ENCODE measurements around the gene E4F1. TPM values are rescaled to one million over a fixed set of nuclear protein-coding genes. Genes with fewer than 3 reads are reported as not detected.

The E4F1 gene
- total RNA-seq, 1 donor from 2014 or later, result 12.5 TPM

GRCh38 chr16:2210386-2211365, 12.7 kb upstream of the E4F1 start, which contains the start of gene BRICD5:
BRICD5 (minus strand) TSS chr16:2210863; CDS start chr16:2210833, 30 bp downstream.
- Histone ChIP-seq H3K4me1 (ENCODE audit: control insufficient read depth in 3 of 3, insufficient read depth in 3 of 3, low read length in 3 of 3) (peaks cover 58 to 74% (median 63%) of the 10 kb centered on the region in 3 donors), H3K36me3 (ENCODE audit: control insufficient read depth in 3 of 3, insufficient read depth in 3 of 3, low read length in 3 of 3) (peaks cover 27 to 35% (median 28%) of the 10 kb centered on the region in 3 donors), H3K9ac (ENCODE audit: low read depth in 1 of 3, low read length in 3 of 3) (peak within 1 kb of the TSS; percentile 23 to 98 (median 82)), H3K27me3 (ENCODE audit: control insufficient read depth in 3 of 3, insufficient read depth in 3 of 3, low read length in 3 of 3) (no peaks in the 10 kb centered on the region), H3K4me3 (ENCODE audit: low read length in 3 of 3) (peak within 1 kb of the TSS in 2 of 3 donors; percentile 45 to 48), H3K27ac (ENCODE audit: low read depth, low read length) (peak within 1 kb of the TSS; percentile 75), H3K9me3 (ENCODE audit: control insufficient read depth in 3 of 3, low read length in 3 of 3) (no peaks in the 10 kb centered on the region)

DNA sequence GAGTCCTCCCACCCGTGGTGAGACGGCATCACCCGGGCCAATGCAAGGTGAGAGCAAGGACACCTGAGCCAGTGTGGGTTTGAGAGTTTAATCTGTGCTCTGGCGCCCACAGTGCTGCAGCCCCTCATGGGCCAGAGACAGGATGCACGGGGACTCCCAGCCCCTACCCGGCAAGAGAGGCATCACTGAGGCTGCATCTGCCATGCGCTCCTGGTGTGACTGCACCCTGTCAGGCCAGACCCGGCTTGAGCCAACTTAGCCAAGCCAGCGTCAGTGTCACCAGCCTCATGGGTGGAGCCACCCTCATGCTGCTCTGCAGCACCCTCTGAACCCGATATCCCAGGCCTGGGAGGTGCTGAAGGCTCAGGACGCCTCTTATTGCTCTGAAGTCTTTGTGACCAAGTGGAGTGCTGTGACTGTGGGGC, 11.5 kb upstream of the E4F1 start:
- Histone ChIP-seq H3K4me3 (ENCODE audit: low read length in 3 of 3) (peak overlapping the region; percentile 45 to 54 (median 48)), H3K9me3 (ENCODE audit: control insufficient read depth in 3 of 3, low read length in 3 of 3) (no peaks in the 10 kb centered on the region), H3K36me3 (ENCODE audit: control insufficient read depth in 3 of 3, insufficient read depth in 3 of 3, low read length in 3 of 3) (peaks cover 25 to 31% (median 26%) of the 10 kb centered on the region in 3 donors), H3K27me3 (ENCODE audit: control insufficient read depth in 3 of 3, insufficient read depth in 3 of 3, low read length in 3 of 3) (no peaks in the 10 kb centered on the region), H3K27ac (ENCODE audit: low read depth, low read length) (peak overlapping the region; percentile 75), H3K4me1 (ENCODE audit: control insufficient read depth in 3 of 3, insufficient read depth in 3 of 3, low read length in 3 of 3) (peaks cover 47 to 64% (median 51%) of the 10 kb centered on the region in 3 donors), H3K9ac (ENCODE audit: low read depth in 1 of 3, low read length in 3 of 3) (peak overlapping the region; percentile 38 to 98 (median 82))

DNA sequence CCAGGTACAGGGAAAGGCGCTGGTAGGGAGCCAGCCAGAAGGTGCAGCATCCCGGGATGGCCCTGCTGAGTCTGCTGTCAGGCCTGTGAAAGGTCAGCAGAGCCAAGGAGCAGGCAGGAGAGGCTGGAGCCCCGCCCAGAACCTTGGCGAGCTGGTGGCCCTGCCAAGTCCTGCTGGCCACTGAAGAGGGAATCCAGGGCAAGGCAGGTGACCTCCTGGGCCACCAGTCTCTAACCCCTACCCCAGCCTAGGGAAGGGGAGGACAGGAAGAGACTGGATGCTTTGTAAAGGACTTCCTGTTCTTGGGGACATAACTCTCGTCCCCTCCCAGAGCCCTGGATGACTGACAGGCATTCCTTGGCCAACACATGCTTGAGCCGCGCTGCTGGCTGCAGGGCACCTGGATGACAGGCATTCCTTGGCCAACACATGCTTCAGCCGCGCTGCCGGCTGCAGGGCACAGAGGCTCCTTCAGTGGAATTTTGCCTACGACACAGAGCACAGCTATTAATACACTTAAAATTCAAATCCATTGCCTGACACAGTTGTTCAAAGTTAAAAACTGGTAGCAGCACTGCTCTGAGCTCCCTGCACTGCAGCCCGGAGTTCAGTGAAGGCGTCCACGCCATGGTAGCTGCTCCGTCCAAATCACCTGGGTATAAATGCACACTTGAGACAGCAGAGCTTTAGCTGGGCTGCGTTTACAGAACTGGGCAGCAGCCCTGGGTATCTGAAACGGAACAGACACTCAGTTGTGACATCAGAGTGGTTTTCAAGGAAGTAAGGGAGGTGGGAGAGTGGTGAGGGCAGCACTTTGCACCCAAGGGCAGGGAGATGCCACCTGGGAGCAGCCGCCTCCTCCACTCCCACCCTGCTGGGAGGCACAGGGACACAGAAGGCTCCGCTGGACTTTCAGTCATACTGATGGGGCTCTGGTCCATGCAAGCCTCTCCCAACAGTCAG, 10.7 kb upstream of the E4F1 start:
- Histone ChIP-seq H3K36me3 (ENCODE audit: control insufficient read depth in 3 of 3, insufficient read depth in 3 of 3, low read length in 3 of 3) (peaks cover 19 to 24% (median 19%) of the 10 kb centered on the region in 3 donors), H3K9ac (ENCODE audit: low read depth in 1 of 3, low read length in 3 of 3) (peak overlapping the region; percentile 73 to 98 (median 92)), H3K27ac (ENCODE audit: low read depth, low read length) (peak overlapping the region; percentile 77), H3K4me3 (ENCODE audit: low read length in 3 of 3) (peak overlapping the region; percentile 86 to 91 (median 87)), H3K4me1 (ENCODE audit: control insufficient read depth in 3 of 3, insufficient read depth in 3 of 3, low read length in 3 of 3) (peaks cover 40 to 57% (median 50%) of the 10 kb centered on the region in 3 donors), H3K27me3 (ENCODE audit: control insufficient read depth in 3 of 3, insufficient read depth in 3 of 3, low read length in 3 of 3) (no peaks in the 10 kb centered on the region), H3K9me3 (ENCODE audit: control insufficient read depth in 3 of 3, low read length in 3 of 3) (no peaks in the 10 kb centered on the region)

DNA sequence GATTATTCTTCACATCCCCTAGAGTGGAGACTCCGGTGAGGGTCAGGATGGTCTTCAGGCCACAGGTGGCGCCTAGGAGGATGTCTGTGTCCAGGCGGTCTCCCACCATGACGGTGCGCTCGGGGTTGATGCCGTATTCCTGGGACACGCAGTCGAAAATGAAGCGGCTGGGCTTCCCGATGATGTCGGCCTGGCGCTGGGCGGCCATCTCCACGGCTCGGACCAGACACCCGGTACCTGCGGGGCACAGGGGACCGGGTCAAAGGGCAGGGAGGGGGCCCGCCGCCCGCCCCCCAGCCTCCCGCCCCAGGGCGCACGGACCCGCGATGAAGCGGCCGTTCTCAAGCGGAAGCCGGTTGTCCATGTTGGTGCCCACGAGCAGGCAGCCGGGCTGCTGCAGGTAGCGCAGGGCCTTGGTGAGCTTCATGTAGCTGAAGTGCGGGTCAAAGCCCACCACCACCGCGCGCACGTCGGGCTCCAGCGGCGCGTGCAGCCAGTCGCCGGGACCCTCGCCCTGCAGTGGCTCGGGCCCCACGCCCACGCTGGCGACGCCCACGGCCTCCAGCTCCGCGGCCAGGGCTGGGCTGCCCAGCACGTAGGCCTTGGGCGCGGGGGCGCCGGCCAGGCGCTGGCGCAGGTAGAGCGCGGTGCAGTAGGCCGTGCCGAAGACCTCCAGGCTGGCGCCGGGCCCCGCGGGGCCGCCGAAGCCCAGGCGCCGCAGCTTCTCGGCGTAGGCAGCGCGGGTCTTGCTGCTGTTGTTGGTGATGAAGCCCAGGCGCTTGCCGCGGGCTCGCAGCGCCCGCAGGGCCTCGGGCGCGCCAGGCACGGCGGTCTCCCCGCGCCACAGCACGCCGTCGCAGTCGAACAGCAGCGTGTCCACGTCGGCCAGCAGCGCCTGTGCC, 9.3 kb upstream of the E4F1 start:
- H3K4me1 ChIP-seq (ENCODE audit: control insufficient read depth in 3 of 3, insufficient read depth in 3 of 3, low read length in 3 of 3), result peaks cover 39 to 50% (median 45%) of the 10 kb centered on the region in 3 donors
- H3K4me3 ChIP-seq (ENCODE audit: low read length in 3 of 3), result peak overlapping the region; percentile 86 to 91 (median 87)
- peak overlapping the region; percentile 77 for H3K27ac ChIP-seq (ENCODE audit: low read depth, low read length)
- no peaks in the 10 kb centered on the region for H3K27me3 ChIP-seq (ENCODE audit: control insufficient read depth in 3 of 3, insufficient read depth in 3 of 3, low read length in 3 of 3)
- peak overlapping the region; percentile 73 to 98 (median 92) for H3K9ac ChIP-seq (ENCODE audit: low read depth in 1 of 3, low read length in 3 of 3)
- peaks cover 5 to 11% (median 7%) of the 10 kb centered on the region in 3 donors for H3K36me3 ChIP-seq (ENCODE audit: control insufficient read depth in 3 of 3, insufficient read depth in 3 of 3, low read length in 3 of 3)
- H3K9me3 ChIP-seq (ENCODE audit: control insufficient read depth in 3 of 3, low read length in 3 of 3), result no peaks in the 10 kb centered on the region

DNA sequence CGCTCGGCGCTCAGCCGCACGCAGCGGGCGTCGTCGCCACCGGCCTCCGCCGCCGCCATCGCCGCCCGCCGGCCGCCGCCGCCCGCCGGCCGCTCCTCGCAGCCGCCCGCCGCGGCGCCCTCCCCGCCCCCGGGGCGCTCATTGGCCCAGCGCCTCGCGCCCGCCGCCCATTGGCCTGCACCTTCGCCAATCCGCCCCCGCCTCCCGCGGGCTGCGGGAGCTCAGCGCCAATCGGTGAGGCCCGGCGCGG, 8.7 kb upstream of the E4F1 start, which contains the start of gene PGP:
Gene PGP (minus strand): TSS at position 122 of the 250 bp plus-strand sequence. CDS start 63 bp downstream, at position 59.
- peaks cover 0 to 5% (median 3%) of the 10 kb centered on the region in 3 donors for H3K36me3 ChIP-seq (ENCODE audit: control insufficient read depth in 3 of 3, insufficient read depth in 3 of 3, low read length in 3 of 3)
- H3K27ac ChIP-seq (ENCODE audit: low read depth, low read length), result peak within 1 kb of the TSS; percentile 89
- peaks cover 39 to 46% (median 42%) of the 10 kb centered on the region in 3 donors for H3K4me1 ChIP-seq (ENCODE audit: control insufficient read depth in 3 of 3, insufficient read depth in 3 of 3, low read length in 3 of 3)
- peak within 1 kb of the TSS; percentile 88 to 91 (median 89) for H3K4me3 ChIP-seq (ENCODE audit: low read length in 3 of 3)
- peak within 1 kb of the TSS; percentile 81 to 98 (median 94) for H3K9ac ChIP-seq (ENCODE audit: low read depth in 1 of 3, low read length in 3 of 3)
- no peaks in the 10 kb centered on the region for H3K9me3 ChIP-seq (ENCODE audit: control insufficient read depth in 3 of 3, low read length in 3 of 3)
- H3K27me3 ChIP-seq (ENCODE audit: control insufficient read depth in 3 of 3, insufficient read depth in 3 of 3, low read length in 3 of 3), result no peaks in the 10 kb centered on the region

DNA sequence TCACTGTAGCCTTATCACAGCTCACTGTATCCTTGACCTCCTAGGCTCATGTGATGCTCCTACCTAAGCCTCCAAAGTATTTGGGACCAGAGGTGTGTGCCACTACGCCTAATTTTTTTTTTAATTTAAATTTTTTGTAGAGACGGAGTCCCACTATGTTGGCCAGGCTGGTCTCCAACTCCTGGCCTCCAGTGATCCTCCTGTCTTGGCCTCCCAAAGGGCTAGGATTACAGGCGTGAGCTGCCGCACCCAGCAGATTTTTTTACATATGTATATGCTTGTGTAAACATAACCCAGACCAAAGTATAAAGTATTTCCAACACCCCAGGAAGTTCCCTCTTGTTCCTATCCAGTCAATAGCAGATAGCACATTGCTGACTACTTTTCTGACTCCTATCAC, 7.1 kb upstream of the E4F1 start:
- Histone ChIP-seq H3K27me3 (ENCODE audit: control insufficient read depth in 3 of 3, insufficient read depth in 3 of 3, low read length in 3 of 3) (no peaks in the 10 kb centered on the region), H3K4me1 (ENCODE audit: control insufficient read depth in 3 of 3, insufficient read depth in 3 of 3, low read length in 3 of 3) (peaks cover 25 to 30% (median 25%) of the 10 kb centered on the region in 3 donors), H3K36me3 (ENCODE audit: control insufficient read depth in 3 of 3, insufficient read depth in 3 of 3, low read length in 3 of 3) (no peaks in the 10 kb centered on the region), H3K9me3 (ENCODE audit: control insufficient read depth in 3 of 3, low read length in 3 of 3) (no peaks in the 10 kb centered on the region), H3K9ac (ENCODE audit: low read depth in 1 of 3, low read length in 3 of 3) (no peak overlapping the region), H3K4me3 (ENCODE audit: low read length in 3 of 3) (no peak overlapping the region), H3K27ac (ENCODE audit: low read depth, low read length) (no peak overlapping the region)

GRCh38 chr16:2223942-2224486, 623 bp downstream of the E4F1 start:
- peak overlapping the region; percentile 78 to 86 (median 83) for H3K4me3 ChIP-seq (ENCODE audit: low read length in 3 of 3)
- H3K9me3 ChIP-seq (ENCODE audit: control insufficient read depth in 3 of 3, low read length in 3 of 3), result no peaks in the 10 kb centered on the region
- H3K4me1 ChIP-seq (ENCODE audit: control insufficient read depth in 3 of 3, insufficient read depth in 3 of 3, low read length in 3 of 3), result peaks cover 13 to 24% (median 24%) of the 10 kb centered on the region in 3 donors
- peak overlapping the region; percentile 84 for H3K27ac ChIP-seq (ENCODE audit: low read depth, low read length)
- H3K27me3 ChIP-seq (ENCODE audit: control insufficient read depth in 3 of 3, insufficient read depth in 3 of 3, low read length in 3 of 3), result no peaks in the 10 kb centered on the region
- peak overlapping the region; percentile 87 to 95 (median 93) for H3K9ac ChIP-seq (ENCODE audit: low read depth in 1 of 3, low read length in 3 of 3)
- H3K36me3 ChIP-seq (ENCODE audit: control insufficient read depth in 3 of 3, insufficient read depth in 3 of 3, low read length in 3 of 3), result peaks cover 6 to 15% (median 15%) of the 10 kb centered on the region in 3 donors

GRCh38 chr16:2226245-2226793, 2.9 kb downstream of the E4F1 start:
- Histone ChIP-seq H3K9ac (ENCODE audit: low read depth in 1 of 3, low read length in 3 of 3) (peak overlapping the region in 2 of 3 donors; percentile 33 to 54), H3K36me3 (ENCODE audit: control insufficient read depth in 3 of 3, insufficient read depth in 3 of 3, low read length in 3 of 3) (peaks cover 27 to 33% (median 31%) of the 10 kb centered on the region in 3 donors), H3K27me3 (ENCODE audit: control insufficient read depth in 3 of 3, insufficient read depth in 3 of 3, low read length in 3 of 3) (no peaks in the 10 kb centered on the region), H3K27ac (ENCODE audit: low read depth, low read length) (no peak overlapping the region), H3K4me1 (ENCODE audit: control insufficient read depth in 3 of 3, insufficient read depth in 3 of 3, low read length in 3 of 3) (peaks cover 13 to 24% (median 24%) of the 10 kb centered on the region in 3 donors), H3K9me3 (ENCODE audit: control insufficient read depth in 3 of 3, low read length in 3 of 3) (no peaks in the 10 kb centered on the region), H3K4me3 (ENCODE audit: low read length in 3 of 3) (no peak overlapping the region)
